Fibroblast of skin of right biceps (primary cell): ENCODE results near the gene TMEM167B.

Source experiments
- DNase-seq: peaks from one replicate; pipeline ENCODE4 v3.0.0-alpha.2; 2013

Gene TMEM167B

DNA sequence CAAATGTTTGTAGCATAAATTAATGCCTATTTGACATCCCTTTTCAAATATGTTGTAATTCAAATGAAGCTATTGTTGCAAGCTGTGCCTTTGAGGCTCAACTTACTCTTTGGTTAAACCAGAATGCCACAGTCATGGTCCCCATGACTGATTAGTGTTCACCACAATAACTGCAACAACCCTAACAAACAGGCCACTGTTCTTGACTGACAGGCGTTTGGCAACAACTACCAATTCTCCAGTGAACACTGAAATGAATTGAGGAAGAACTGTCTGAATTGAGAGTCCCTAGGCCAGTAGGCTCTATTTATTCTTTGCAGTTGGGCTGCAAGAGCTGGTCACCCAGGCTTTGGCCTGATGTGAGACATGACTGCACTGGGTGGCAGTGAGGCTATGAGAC lies 6.6 kb upstream of the TMEM167B start:
- DNase-seq = no peak

- DNase-seq = peak; percentile 42
Observed at GRCh38 chr1:109084563-109085517, 5.7 kb upstream of the TMEM167B start.

- peak; percentile 61 for DNase-seq
Observed at GRCh38 chr1:109089242-109090015, 1.1 kb upstream of the TMEM167B start.

DNA sequence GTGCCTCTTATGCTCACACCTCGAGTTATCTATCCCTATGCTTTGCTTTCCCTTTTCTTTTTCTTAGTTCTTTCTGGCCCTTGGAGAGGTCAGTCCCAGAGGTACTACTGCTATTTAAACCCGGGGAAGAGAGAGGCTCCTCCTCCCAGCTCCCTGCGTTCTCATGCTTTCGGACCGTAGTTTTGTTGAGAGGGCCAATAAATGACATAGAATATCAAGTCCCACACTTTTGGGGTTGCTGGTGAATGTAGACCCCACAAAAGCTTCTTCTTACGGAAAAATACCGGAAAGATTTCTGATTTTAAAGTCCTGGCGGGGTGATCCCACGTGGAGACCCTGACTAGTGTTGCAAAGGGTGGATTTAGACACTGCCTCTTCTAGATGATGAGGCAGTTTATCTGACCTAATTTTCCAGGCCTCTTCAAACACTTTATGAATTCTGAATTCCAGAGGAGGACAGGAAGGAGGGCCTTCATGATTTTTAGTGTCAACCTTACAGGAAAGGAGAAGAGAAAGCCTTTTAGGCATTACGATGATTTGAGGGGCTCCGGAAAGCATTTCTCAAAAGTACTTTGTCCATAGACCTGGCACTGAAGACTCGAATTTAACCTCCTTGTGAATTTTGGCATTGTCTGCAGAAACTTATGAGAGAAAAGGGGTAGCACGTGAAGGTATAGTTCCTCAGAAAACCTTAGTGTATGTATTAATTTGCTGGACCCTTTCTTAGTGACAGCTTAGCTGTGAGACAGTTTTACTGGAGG lies 694 bp downstream of the TMEM167B start:
- DNase-seq = peak; percentile 54

DNA sequence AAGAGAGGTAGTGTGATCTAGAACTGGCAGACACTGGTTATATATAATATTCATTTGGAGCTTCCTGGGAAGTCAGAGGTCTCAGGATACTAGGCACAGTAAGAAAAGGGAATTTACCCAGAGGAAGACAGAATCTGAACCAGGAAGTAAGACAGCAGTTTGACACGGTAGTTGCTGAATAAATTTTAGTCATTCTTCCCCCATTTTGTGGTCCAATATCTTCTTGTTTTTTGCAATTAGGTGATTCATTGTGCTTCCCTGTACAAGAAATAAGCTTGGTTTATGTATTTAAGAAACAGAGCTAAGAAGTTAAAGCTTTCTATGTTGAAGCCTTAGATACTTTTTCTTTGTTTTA lies 1.3 kb downstream of the TMEM167B start:
- DNase-seq = no peak

DNA sequence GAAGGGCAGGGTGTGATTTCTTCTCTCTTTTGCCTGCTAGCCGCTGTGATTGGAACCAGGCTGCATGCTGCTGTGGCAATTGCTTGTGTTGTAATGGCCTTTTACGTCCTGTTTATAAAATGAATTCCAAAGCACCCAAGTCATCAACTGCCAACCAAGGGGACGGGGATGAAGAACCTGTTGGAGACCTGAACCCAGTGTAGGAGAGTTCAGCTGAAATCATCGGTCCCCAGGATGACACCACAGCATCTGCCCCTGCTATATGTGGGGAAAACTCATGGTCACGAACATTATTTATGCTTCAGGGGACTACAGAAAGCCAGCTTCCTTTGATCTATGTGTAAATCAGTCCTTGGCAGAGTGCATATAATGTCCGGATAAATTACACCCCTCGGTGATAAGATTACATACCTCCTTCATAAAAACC lies 3.8 kb downstream of the TMEM167B start:
- DNase-seq = no peak

DNA sequence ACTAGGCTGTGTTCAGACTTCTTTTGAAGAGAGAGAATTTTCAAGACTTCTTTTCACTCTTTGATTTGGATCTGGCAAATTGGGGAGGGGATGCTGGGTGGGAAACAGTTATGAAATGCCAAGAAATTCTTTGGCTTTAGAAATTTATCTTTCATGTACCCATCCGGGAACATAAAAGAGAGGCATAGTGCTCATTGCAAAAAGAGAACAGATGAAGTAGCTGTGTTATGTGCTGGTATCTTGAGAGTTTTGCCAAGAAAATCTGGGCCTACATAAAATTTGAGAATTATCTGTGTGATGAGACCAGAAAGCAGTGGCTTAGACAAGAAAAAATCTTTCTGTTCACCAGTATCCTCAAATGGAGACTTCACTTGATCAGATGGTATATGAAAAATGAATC lies 4.3 kb downstream of the TMEM167B start:
- no peak for DNase-seq

DNA sequence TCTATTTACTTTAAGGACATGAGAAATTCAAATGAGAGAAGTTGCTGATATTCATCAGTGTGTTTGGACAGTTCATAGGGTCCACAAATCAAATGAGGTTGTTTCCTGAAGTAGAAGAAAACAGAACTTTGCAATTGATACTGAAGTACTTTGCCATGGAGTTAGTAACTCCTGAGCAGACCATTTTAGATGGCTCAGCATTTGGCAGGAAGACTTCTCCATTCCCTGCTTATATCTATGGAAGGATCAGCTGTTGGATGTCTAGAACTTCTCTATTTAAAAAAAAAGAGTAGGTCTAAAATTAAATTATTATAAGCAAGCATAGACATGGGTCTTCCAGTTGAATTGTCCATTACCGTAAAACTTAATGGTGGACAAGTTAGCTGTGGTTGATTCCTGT lies 5.1 kb downstream of the TMEM167B start:
- DNase-seq = no peak

DNA sequence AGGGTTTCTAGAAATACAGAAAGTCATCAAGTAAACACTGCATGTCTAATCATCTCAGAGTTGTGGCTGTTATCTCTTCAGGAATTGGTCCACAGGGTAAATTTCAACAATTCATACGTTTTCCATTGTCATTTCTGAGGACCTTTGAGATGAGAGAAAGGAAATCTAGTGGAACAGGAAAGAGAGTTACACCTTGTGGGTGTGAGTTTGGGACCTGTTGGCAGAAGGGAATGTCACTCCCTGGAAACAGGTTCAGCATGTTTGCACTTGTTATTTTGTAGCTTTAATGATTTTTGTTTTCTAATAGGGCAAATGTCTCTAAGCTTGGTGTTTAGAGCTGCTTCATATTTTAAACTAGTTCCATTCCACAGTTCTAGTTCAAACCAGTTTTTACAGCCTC lies 5.6 kb downstream of the TMEM167B start:
- no peak for DNase-seq

DNA sequence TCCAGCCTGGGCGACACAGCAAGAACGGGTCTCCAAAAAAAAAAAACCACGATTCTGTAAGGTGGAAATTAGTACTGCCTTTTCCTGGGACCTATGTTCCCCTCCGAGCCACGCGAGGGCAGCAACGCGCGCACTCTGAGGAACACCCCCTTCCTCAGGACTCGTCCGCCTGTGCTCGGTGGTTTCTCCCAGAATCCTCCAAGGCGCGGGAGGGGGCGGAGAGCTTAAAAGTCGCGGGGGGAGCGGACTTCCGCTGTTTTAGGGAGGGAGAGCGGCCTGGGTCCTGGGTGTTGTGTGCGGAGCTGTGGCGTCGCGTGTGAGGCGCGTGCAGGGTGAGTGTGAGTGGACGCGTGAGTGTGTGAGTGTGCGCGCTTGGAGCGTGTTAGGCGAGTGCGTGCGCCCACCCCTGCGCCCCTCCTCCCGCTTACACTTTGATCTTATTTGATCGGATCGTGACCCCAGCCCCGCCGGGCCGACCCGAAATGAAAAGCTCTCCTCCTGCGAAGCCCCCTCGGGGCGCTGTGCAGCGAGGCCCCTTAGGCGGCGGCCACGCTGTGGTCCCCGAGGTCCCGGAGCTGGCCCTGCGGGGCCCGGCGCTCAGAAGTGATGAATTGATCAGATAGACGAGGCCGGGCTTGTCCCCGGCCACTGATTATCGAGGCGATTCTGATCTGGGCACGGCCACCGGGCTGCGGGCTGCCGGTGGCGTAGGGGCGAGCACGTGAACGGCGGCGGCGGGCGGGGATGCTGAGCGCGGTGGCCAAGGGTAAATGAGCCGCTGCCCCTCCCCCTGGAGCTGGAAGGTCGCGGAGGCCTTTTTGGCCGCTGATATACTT lies 9.6 kb downstream of the TMEM167B start:
- DNase-seq = peak; percentile 98

DNA sequence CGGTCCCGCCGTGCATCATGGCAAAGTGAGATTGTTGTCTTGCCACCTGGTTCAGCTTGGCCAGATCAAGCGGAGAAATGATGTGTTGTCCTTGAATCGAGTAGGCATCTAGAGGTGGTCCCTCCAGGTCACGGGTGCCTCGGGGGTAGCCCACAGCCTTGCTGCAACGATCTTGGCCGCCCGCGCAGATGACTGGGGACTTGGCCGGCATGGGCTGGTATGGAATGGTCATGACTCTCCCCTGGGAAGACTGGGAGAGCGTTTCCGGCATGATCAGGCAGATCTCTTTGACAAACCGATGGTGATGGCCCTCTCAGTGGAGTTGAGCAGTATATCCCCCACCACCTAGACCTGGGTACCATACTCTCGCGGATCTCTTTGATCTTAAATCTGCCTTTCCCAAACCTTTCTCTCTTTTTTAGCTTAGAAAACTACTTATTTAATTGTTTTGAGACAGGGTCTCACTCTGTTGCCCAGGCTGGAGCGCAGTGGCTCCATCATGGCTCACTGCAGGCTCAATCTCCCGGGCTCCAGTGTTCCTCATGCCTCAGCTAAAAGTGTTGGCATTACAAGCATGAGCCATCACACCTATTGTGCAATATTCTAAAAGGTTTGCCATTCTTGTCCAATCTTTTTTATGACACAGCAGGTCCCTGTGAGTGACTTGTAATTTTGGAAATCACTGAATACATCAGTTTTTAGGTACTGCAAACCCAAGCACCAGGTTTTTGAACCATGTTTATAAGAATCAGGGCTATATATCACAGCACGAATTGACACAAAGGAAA lies 14.0 kb downstream of the TMEM167B start:
- no peak for DNase-seq

GRCh38 chr1:109105881-109106280 lies 15.3 kb downstream of the TMEM167B start:
- DNase-seq = no peak

GRCh38 chr1:109107785-109108184 lies 17.2 kb downstream of the TMEM167B start:
- no peak for DNase-seq

- DNase-seq = no peak
Observed at GRCh38 chr1:109109906-109110305, 19.3 kb downstream of the TMEM167B start.

DNA sequence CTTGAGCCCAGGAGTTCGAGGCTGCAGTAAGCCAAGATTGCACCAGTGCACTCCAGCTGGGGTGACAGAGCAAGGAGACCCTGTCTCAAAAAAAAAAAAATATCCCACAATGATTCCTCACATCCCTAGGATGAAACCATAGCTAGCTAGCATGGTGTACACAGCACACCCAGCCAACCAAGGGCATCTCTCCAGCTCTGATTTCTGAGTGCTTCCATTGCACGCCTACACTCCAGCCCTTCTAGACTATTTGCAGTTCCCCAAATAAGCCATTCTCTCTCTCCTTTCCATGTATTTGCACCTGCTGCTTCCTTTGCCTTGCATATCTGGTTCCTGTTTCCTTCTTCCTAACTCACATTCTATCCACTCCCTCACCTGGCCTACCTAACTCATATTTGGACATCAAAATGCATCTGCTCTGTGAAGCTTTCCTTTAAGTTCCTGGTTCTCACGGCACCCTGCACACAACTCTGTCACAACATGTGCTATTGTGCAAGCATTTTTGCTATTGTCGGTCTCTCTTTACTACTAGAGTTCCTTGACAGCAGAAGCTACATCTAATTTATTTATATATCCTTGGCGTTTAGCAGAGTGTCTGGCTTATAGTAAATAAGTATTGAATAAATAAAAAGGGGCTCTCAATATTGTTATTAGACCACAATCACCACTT lies 21.0 kb downstream of the TMEM167B start:
- no peak for DNase-seq

DNA sequence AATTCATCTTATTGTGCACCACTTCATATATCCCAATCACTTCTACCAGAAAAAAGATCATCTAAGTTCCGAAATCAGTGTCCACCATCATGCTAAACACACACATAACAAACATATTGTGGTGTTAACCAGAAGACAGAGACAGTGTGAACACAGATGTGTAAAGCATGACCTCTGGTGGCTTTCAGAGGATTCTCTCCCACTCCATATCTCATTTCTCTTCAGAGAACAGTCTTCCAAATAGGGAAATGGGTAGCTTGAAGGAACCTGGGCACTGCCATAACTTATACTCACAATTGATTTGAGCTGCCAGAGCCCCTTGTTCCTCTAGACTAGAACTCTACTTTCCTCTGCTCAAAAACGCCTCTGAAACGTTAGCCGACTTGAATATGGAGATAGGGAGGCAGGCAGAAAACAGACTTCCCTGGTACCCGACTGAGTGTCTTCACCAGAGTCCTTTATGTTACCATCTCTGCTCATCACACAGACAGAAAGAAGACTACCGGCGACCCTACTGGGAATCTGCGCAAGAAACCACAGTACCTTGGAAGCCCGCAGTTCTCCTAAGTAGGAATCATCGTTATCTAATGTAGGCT lies 21.6 kb downstream of the TMEM167B start:
- DNase-seq = peak; percentile 39

- peak; percentile 89 for DNase-seq
Observed at GRCh38 chr1:109112652-109113285, 22.2 kb downstream of the TMEM167B start.

DNA sequence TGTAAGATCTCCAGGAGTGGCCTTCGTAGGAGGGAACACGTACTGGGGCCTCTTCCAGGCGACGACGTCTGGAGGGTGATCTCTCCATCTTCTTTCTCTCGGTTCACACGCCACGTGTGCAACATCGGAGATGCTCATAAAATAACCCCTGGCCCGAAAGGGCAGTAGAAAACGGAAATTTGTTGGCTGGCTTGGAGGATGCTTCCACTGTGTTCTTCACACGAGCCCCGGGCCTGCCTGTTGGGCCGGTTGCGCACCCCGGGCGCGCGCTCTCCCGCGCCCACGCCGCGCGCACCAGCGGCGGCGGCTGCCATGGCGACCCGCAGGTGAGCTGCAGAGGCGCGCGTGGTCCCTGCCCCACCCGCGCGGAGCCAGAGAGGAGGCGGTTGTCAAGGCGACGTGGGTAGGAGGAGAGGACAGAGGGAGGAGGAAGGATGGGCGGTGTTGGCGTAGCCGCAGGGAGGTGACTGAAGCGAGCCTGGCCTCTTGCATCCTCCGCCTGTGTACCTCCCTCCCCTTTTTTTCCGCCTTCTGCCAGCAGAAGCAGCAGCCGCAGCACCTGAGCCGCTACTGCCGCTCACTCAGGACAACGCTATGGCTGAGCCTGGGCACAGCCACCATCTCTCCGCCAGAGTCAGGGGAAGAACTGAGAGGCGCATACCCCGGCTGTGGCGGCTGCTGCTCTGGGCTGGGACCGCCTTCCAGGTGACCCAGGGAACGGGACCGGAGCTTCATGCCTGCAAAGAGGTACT lies 23.2 kb downstream of the TMEM167B start, which contains the start of gene ELAPOR1:
Gene ELAPOR1, plus strand, starts transcription at position 526 of the 752 bp plus-strand sequence. Its CDS starts 69 bp downstream, at position 595.
- DNase-seq = no peak

- no peak for DNase-seq
Observed at GRCh38 chr1:109114342-109114674, 23.7 kb downstream of the TMEM167B start.
